ENCODE measurements around the gene PCGF1. TPM values are rescaled to one million over a fixed set of nuclear protein-coding genes. Genes with fewer than 3 reads are reported as not detected.

PCGF1 gene
- total RNA-seq, 2 donors from 2014 or later = 18.4 to 20.2 TPM

DNA sequence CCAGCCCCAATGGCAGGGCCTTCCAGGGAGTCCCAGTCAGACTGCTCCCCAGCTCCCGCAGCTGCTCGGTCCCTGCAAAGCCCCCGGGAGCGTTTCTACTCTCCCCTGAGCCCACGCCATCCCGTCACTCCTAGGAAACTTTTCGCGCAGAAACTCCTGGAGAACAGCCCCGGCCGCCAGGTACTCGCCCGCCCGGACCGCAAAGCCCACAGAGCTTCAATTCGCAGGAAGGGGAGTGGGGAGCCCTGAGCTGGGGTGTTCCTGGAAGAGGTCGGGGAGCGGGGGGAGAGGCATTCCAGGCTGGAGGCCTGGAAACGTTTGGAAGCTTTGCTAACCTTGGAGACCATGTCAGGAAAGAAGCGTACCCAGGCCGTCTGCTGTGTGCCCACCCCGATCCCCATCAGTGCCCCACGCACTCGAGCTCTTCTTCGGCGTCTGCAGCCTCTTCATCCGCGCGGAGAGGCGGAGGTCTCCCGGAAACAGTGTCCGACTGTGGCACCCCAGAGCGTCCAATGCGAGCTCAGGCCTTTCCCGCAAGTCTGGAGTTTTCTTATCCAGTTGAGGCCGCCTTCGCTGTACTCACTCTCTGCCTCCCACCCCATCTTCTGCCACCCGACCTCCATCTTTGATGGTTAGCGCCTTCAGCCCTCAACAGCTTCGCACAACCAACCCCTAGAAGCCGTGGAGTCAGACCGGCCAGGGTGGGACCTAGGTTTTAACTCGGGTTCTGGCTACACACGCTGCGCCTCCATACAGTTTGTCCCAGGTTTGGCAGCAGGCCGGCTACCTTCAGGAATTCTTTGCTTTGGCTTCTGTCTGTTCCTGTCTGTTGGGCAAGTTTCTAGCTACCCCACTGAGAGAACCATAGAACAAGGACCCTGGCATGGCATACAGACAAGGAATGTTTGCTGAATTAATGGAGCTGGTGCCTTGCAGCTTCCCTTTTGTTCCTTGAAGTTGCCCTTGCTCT lies 3.7 kb downstream of the PCGF1 start:
- ATAC-seq = no peak
- DNase-seq = no peak
- intact Hi-C loops (cut with DNase I, micrococcal nuclease) = no loop called here

- intact Hi-C loops (cut with DNase I, micrococcal nuclease) = no loop called here
- ATAC-seq = peak; percentile 69
- peak; percentile 87 to 91 for DNase-seq
Observed at GRCh38 chr2:74502720-74503505, 4.6 kb downstream of the PCGF1 start.

DNA sequence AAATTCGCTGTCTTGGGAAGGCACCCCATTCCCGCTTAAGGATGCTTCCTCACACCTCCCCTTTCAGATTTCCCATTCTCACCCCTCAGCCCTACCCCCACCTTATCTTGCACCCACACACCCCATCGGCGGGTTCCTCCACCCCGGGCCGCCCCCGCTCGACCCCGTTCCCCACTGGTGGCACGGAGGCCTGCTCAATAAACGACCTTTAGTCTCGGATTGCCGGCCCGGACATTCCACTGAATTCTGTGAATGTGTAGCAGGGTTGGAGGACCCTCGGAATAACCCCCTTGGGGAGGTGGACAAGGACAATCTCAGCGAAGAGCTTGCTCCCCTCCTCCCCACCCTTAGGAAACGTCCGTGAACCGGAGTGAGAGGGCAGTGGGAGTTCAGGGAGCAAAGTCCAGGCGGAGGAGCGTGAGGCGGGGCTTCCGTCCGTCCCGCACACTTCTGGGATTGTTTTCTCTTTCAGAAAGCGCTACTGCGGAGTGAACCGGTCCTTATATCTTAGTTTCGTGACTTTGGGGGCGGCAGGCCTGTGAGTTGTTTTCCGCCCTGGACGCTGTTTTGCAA lies 5.3 kb downstream of the PCGF1 start:
- ATAC-seq = peak; percentile 71
- peak; percentile 72 to 80 for DNase-seq
- intact Hi-C loops (cut with DNase I, micrococcal nuclease) = no loop called here

- intact Hi-C loops (cut with DNase I, micrococcal nuclease) = no loop called here
- ATAC-seq (no peak), DNase-seq (no peak)
Observed at GRCh38 chr2:74501335-74502071, 6.0 kb downstream of the PCGF1 start.

- intact Hi-C loops (cut with DNase I, micrococcal nuclease) = no loop called here
- no peak for ATAC-seq
- DNase-seq = no peak
Observed at GRCh38 chr2:74500578-74500946, 6.9 kb downstream of the PCGF1 start.

- DNase-seq = no peak
- intact Hi-C loops (cut with DNase I, micrococcal nuclease) = no loop called here
- ATAC-seq = no peak
Observed at GRCh38 chr2:74499940-74500577, 7.4 kb downstream of the PCGF1 start.

DNA sequence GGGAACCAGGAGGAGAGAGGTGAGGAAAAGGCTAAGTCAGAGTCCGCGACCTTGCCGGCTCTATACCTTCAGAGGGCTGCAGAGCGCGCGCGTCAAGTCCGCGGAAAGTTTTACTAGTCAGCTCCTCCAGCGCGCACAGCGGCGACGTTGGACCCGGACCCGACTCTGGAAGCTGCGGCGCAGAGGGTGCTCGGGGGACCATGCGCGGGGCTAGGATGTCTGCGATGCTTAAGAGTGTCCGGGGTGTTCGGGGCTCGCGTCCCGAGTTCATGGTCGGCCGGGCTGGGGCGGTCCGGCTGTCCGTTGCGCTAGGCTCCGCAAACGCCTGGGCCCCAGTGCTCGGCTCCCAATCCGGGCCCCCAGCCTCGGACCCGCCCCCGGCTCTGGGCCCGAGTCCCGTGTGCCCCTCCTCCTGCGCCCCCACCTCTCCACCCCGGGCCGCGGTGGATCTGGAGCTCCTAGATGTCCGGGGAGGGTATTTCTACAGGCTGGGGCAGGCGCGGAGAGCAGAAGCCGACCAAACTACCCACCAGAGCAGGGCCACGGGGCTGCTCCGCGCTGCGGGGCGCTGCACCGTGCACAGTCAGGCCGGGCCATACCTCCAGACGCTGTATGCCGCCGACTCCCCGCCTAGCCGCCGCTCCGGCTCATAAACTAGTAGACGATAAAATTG lies 8.1 kb downstream of the PCGF1 start, which contains the start of gene LBX2:
Gene LBX2, minus strand, starts transcription at position 337 of the 673 bp plus-strand sequence. Its CDS starts 66 bp downstream, at position 271.
- intact Hi-C loops (cut with DNase I, micrococcal nuclease) = no loop called here
- peak in 1 of 2 donors; percentile 57 for DNase-seq
- ATAC-seq = peak; percentile 10

DNA sequence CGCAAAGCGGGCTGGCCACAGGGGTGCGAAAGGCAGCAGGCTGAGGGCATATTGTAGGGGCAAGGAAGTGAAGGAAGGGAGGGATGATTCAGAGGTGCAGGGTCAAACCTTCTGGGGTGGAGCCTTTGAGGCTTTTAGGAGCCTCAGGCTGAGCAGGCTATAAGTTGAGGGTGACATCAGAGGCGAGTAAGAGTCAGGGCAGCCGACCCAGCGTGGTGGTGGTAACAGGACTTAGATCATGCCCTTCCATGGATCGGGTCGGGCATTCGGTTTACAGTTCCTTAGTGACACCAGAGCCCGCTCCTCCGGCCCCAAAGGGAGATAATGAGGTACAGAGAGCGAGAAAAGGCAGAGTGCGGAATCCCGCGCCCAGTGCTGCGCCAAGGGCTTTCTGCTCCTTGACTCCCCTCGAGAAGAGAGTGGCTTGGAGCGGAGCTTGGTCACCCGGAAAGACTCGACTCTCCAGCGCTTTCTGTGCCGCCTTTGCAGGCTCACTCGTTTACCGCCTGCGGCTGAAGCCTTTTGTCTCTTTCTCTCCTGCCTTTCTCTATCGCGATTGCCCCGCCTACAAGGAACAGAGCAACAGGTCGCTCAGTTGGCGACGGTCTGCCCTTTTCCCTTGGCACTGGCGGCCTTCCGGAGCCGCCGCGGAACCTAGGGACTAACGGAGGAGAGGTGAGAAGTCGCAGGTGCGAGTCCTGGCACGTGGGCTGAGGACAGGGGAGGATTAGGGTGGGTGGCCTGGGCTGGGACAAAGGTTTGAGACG lies 8.8 kb downstream of the PCGF1 start:
- intact Hi-C loops (cut with DNase I, micrococcal nuclease) = no loop called here
- ATAC-seq (peak; percentile 16), DNase-seq (peak in 1 of 2 donors; percentile 22)

DNA sequence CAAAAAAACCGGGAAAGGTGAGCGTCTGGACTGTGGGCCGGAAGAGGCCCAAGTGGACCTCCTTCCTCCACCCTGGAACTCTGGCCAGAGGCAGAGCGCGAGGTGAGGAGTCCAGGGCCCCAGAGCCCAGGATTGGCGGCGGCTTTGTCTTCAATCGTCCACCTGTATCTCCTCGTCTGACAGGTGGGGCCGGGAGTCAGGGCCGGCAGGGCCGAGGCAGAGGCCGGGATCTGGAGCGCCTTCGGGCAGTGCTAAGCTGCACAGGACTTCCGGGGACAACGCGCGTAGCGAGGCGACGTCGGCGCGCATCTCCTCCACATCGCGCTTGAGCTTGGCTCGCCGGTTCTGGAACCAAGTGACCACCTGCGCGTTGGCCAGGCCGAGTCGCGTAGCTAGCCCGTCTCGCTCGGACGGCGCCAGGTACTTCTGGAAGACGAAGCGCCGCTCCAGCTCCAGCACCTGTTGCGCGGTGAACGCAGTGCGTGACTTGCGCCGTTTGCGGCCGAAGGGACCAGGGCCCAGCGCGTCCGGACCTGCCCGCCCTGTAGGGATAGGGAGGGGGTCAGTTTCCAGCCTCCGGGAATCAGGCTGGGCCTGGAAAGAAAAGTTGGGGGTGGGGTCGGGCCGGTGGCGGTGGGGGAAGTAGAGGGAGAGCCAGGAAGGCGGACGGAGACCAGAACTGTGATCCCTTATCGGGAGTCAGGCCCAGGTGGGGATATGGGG lies 9.6 kb downstream of the PCGF1 start:
- peak in 1 of 2 donors; percentile 59 for DNase-seq
- intact Hi-C loops (cut with DNase I, micrococcal nuclease) = no loop called here
- ATAC-seq = peak; percentile 46

- ATAC-seq (no peak), DNase-seq (no peak)
- intact Hi-C loops (cut with DNase I, micrococcal nuclease) = no loop called here
Observed at GRCh38 chr2:74496997-74497776, 10.3 kb downstream of the PCGF1 start.

- intact Hi-C loops (cut with DNase I, micrococcal nuclease) = no loop called here
- no peak for ATAC-seq
Observed at GRCh38 chr2:74495440-74495839, 12.1 kb downstream of the PCGF1 start.

DNA sequence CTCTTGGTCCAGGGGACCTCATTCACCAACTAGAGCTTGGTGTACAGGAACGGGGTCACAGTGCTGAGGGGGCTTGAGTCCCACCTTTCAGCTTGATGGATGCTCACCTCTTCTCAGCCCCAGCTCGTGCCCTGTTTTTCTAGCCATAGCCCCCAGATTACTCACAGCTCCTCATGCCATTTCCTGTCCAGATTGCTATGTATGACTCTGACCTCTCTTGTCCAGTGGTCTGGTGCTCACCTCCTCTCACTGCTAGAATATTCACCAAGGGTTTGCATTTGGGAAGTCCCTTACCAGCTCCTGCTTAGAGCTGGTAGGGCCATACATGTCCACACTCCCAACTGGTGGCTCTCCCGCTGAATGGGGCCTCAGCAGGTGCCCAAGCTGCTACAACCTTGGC lies 13.9 kb downstream of the PCGF1 start:
- intact Hi-C loops (cut with DNase I, micrococcal nuclease) = no loop called here
- no peak for ATAC-seq
- no peak for DNase-seq

More at GRCh38 chr2:74495440-74495839, 12.1 kb downstream of the PCGF1 start:
- DNase-seq = no peak

DNA sequence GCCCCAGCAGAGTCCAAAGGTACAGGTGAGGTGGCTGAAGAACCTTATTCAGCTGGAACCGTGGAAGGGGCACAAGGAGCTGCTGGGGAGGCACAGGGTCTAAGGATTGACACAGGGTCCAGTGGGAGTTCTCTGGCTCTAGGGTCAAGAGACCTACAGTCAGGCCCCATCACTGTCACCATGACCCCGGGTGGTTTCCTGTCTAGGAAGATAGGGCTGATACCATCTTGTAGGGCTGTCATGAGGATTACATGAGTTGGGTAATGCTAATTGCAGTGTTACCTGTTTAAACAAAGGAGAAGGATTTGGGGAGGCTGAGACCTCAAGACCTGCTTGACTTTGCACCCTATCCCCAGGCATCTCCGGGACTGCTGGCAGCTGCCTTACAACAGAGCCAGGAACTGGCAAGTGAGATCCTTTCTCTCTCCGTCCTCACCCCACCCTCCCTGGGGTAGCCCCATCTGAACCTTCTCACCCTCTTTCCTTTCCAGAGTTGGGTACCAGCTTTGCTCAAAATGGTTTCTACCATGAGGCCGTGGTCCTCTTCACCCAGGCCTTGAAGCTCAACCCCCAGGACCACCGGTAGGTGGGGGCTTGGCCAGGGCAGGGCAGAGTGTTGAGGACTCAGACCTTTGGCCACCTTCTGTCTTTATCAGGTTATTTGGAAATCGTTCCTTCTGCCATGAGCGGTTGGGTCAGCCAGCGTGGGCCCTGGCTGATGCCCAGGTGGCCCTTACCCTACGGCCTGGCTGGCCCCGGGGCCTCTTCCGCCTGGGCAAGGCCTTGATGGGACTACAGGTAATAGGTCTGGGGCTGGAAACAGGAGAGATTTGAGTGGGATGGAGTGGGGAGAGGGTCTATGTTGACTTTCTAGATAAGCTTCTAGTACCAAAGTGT lies 15.6 kb downstream of the PCGF1 start:
- ATAC-seq (no peak), DNase-seq (no peak)
- intact Hi-C loops (cut with DNase I, micrococcal nuclease) = no loop called here

DNA sequence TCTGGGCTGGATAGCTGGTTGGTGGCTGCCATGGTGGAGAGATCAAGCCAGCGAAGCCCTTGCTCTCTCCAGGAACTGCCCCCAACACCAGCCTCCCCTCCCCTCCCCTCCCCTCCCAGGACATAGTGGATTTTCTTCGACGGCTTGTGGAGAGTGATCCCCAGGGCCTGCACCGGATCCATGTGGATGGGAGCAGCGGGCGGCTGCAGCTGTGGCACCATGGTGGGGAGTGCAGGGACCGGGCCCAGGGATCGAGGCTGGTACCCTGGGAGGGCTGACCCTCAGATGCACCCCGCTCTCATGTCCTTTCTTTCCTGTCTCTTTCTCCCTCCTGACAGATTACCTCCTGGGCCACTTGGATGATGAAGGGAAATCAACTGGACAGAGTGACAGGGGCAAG lies 17.6 kb downstream of the PCGF1 start:
- intact Hi-C loops (cut with DNase I, micrococcal nuclease) = no loop called here
- DNase-seq (no peak), ATAC-seq (no peak)
